Activated naive CD4-positive, alpha-beta T cell treated with anti-CD3 and anti-CD28 coated beads, Interleukin-2, amount 50 U/mL, for 72 hours (primary cell): Measurements from ENCODE around the gene AFF1. TPM values are rescaled to one million over a fixed set of nuclear protein-coding genes. Genes with fewer than 3 reads are reported as not detected.

Experiments used
- ATAC-seq, 2 donors: fragments of 150-1000 bp; cut with Tn5 transposase; 2 replicates each; pipeline ENCODE4 v1.10.0; 2021; ENCODE audit warnings: mild to moderate bottlenecking in 2 of 2, moderate library complexity in 2 of 2
- DNase-seq, 2 donors: peaks; one replicate each; pipeline ENCODE4 v3.0.0; 2021 to 2022; ENCODE audit warnings: low spot score in 2 of 2
- H3K27ac Mint-ChIP-seq, 2 donors: one replicate each; pipeline ENCODE4 v1.8.0; 2022; ENCODE audit warnings: mild to moderate bottlenecking in 2 of 2, mixed read lengths in 2 of 2
- H3K36me3 Mint-ChIP-seq, 2 donors: one replicate each; pipeline ENCODE4 v1.8.0; 2022; ENCODE audit warnings: mixed read lengths in 2 of 2
- H3K9me3 Mint-ChIP-seq, 2 donors: one replicate each; pipeline ENCODE4 v1.8.0; 2022; ENCODE audit warnings: mixed read lengths in 2 of 2
- total RNA-seq, 2 donors: library from RNA; stranded (reverse); gene quantifications; one replicate each; pipeline ENCODE4 v1.2.3, GENCODE V29; 2022

AFF1 gene
- total RNA-seq, 2 donors from 2014 or later = 41.5 to 71.7 TPM

GRCh38 chr4:86938771-86939520 is 4.1 kb downstream of the AFF1 start:
- H3K9me3 Mint-ChIP-seq = no peaks in the 10 kb centered on the region
- ATAC-seq (no peak), DNase-seq (no peak)
- peaks cover 11 to 18% of the 10 kb centered on the region in 2 donors for H3K36me3 Mint-ChIP-seq
- peak overlapping the region; percentile 2 to 76 for H3K27ac Mint-ChIP-seq

- ATAC-seq = peak in 1 of 2 donors; percentile 37
- peaks cover 6 to 18% of the 10 kb centered on the region in 2 donors for H3K36me3 Mint-ChIP-seq
- H3K27ac Mint-ChIP-seq = peak overlapping the region in 1 of 2 donors; percentile 76
- H3K9me3 Mint-ChIP-seq = no peaks in the 10 kb centered on the region
- DNase-seq = peak in 1 of 2 donors; percentile 34
Observed at GRCh38 chr4:86939729-86940575, 5.1 kb downstream of the AFF1 start.

- no peak for ATAC-seq
- Mint-ChIP-seq H3K36me3 (peaks cover 6 to 16% of the 10 kb centered on the region in 2 donors), H3K9me3 (no peaks in the 10 kb centered on the region), H3K27ac (no peak overlapping the region)
- DNase-seq = no peak
Observed at GRCh38 chr4:86940920-86941460, 6.2 kb downstream of the AFF1 start.

GRCh38 chr4:86942185-86942666 is 7.4 kb downstream of the AFF1 start:
- H3K36me3 Mint-ChIP-seq = peaks cover 0 to 6% of the 10 kb centered on the region in 2 donors
- H3K27ac Mint-ChIP-seq = no peak overlapping the region
- no peak for DNase-seq
- H3K9me3 Mint-ChIP-seq = no peaks in the 10 kb centered on the region
- no peak for ATAC-seq

GRCh38 chr4:86944964-86945781 is 10.4 kb downstream of the AFF1 start:
- Mint-ChIP-seq H3K9me3 (no peaks in the 10 kb centered on the region), H3K27ac (no peak overlapping the region), H3K36me3 (peaks cover 0 to 2% of the 10 kb centered on the region in 2 donors)
- DNase-seq (no peak), ATAC-seq (no peak)

GRCh38 chr4:86946868-86947500 is 12.2 kb downstream of the AFF1 start:
- Mint-ChIP-seq H3K27ac (no peak overlapping the region), H3K36me3 (peaks cover 0 to 7% of the 10 kb centered on the region in 2 donors), H3K9me3 (no peaks in the 10 kb centered on the region)
- ATAC-seq (no peak), DNase-seq (no peak)

- DNase-seq (no peak), ATAC-seq (no peak)
- Mint-ChIP-seq H3K9me3 (no peaks in the 10 kb centered on the region), H3K27ac (no peak overlapping the region), H3K36me3 (peaks cover 0 to 7% of the 10 kb centered on the region in 2 donors)
Observed at GRCh38 chr4:86947501-86948120, 12.8 kb downstream of the AFF1 start.

GRCh38 chr4:86948276-86948675 is 13.5 kb downstream of the AFF1 start:
- DNase-seq = no peak
- no peak overlapping the region for H3K27ac Mint-ChIP-seq
- ATAC-seq = no peak

GRCh38 chr4:86950831-86951525 is 16.2 kb downstream of the AFF1 start:
- Mint-ChIP-seq H3K9me3 (no peaks in the 10 kb centered on the region), H3K36me3 (peaks cover 0 to 7% of the 10 kb centered on the region in 2 donors), H3K27ac (no peak overlapping the region)
- DNase-seq = no peak
- ATAC-seq = no peak

More at GRCh38 chr4:86948276-86948675, 13.5 kb downstream of the AFF1 start:
- no peaks in the 10 kb centered on the region for H3K9me3 Mint-ChIP-seq
- H3K36me3 Mint-ChIP-seq = peaks cover 0 to 7% of the 10 kb centered on the region in 2 donors

- DNase-seq = no peak
- no peak overlapping the region for H3K27ac Mint-ChIP-seq
- peaks cover 0 to 21% of the 10 kb centered on the region in 2 donors for H3K36me3 Mint-ChIP-seq
- H3K9me3 Mint-ChIP-seq = no peaks in the 10 kb centered on the region
- ATAC-seq = peak; percentile 37 to 42
Observed at GRCh38 chr4:86955888-86956451, 21.2 kb downstream of the AFF1 start.

- peaks cover 0 to 26% of the 10 kb centered on the region in 2 donors for H3K36me3 Mint-ChIP-seq
- H3K27ac Mint-ChIP-seq = peak overlapping the region in 1 of 2 donors; percentile 25
- H3K9me3 Mint-ChIP-seq = no peaks in the 10 kb centered on the region
- peak; percentile 89 to 95 for ATAC-seq
- DNase-seq = no peak
Observed at GRCh38 chr4:86957215-86957614, 22.4 kb downstream of the AFF1 start.

GRCh38 chr4:86959588-86960500 is 25.0 kb downstream of the AFF1 start:
- Mint-ChIP-seq H3K36me3 (peaks cover 0 to 26% of the 10 kb centered on the region in 2 donors), H3K27ac (no peak overlapping the region)
- no peak for ATAC-seq

GRCh38 chr4:86960557-86960961 is 25.7 kb downstream of the AFF1 start:
- no peak for ATAC-seq
- DNase-seq = no peak
- Mint-ChIP-seq H3K36me3 (peaks cover 0 to 26% of the 10 kb centered on the region in 2 donors), H3K27ac (no peak overlapping the region), H3K9me3 (no peaks in the 10 kb centered on the region)

More at GRCh38 chr4:86959588-86960500, 25.0 kb downstream of the AFF1 start:
- no peaks in the 10 kb centered on the region for H3K9me3 Mint-ChIP-seq
- no peak for DNase-seq

GRCh38 chr4:86961116-86961515 is 26.3 kb downstream of the AFF1 start:
- peaks cover 0 to 26% of the 10 kb centered on the region in 2 donors for H3K36me3 Mint-ChIP-seq

More at GRCh38 chr4:86961116-86961515, 26.3 kb downstream of the AFF1 start:
- DNase-seq = no peak
- Mint-ChIP-seq H3K9me3 (no peaks in the 10 kb centered on the region), H3K27ac (no peak overlapping the region)
- ATAC-seq = no peak
